Adrenal gland (tissue), 5 donors: ENCODE measurements around the gene SLC5A1.

Experiments used
- CTCF ChIP-seq, 6 experiments: fragments of 450-650 bp in 4 of 6; fragments of 200-600 bp in 2 of 6; sonication (generic) in 1 of 6; IDR thresholded peaks; 1 replicate in 5 of 6; 2 replicates in 1 of 6; pipeline versions ENCODE4 v1.5.1 to v1.8.0; 2016 to 2021; ENCODE audit warnings: antibody characterized with exemption in 6 of 6, mild to moderate bottlenecking in 2 of 6, moderate library complexity in 1 of 6
- POLR2A ChIP-seq, 2 donors: fragments of 450-650 bp; IDR thresholded peaks; one replicate each; pipeline ENCODE4 v1.6.1; 2017; ENCODE audit warnings: antibody characterized with exemption in 2 of 2, mild to moderate bottlenecking in 2 of 2, moderate library complexity in 1 of 2
- donor health status: DM: no; HTN: no; CAD: no.

GRCh38 chr22:32097018-32097417 is 54.0 kb downstream of the SLC5A1 start:
- TF ChIP-seq CTCF (IDR thresholded peaks at IDR 0.05) (no peak), POLR2A (IDR thresholded peaks at IDR 0.05) (no peak)
